ENCODE data around the gene LRP1B. TPM values are rescaled to one million over a fixed set of nuclear protein-coding genes. Genes with fewer than 3 reads are reported as not detected.

LRP1B gene
- total and polyA plus RNA-seq, 2 of the 8 experiments (the other 6 are each of a cell fraction or from before 2014, with no cell fraction given) = 0.03 TPM; not detected in 1

DNA sequence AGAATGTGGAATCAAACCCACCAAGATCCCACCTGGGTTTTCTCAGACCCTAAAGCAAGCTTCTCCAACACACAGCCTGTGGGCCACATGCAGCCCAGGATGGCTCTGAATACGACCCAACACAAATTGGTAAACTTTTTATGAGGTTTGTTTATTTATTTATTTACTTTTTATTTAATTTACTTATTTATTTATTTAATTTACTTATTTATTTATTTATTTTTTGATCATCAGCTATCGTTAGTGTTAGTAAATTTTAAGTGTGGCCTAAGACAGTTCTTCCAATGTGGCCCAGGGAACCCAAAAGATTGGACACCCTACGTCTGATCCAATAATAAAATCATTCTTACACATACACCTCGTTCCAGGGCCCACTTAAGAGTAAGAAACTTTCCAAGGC, 1451.1 kb downstream of the LRP1B start:
- CTCF ChIA-PET (ENCODE audit: partially characterized antibody) = interaction anchor here (2.2 kb wide), 1 partner anchor 184 kb away, joined by 8 read pairs; no protein-coding TSS in a partner anchor
- TF ChIP-seq TCF12 (IDR thresholded peaks at IDR 0.05; ENCODE audit: low read depth, low read length) (no peak), KDM5A (IDR thresholded peaks at IDR 0.05; ENCODE audit: low read length) (no peak), GTF2F1 (IDR thresholded peaks at IDR 0.05; ENCODE audit: borderline replicate concordance, low read depth, low read length) (no peak), CBX8 (IDR thresholded peaks at IDR 0.05; ENCODE audit: borderline replicate concordance, low read depth, low read length) (no peak), RXRA (IDR thresholded peaks at IDR 0.05; ENCODE audit: insufficient read depth, low read depth, low read length) (no peak), ASH2L (IDR thresholded peaks at IDR 0.05; ENCODE audit: low read length) (no peak), KDM4A (IDR thresholded peaks at IDR 0.05; ENCODE audit: low read depth, low read length, severe bottlenecking) (no peak), MAFK (IDR thresholded peaks at IDR 0.05; ENCODE audit: low read depth, low read length) (no peak), ZNF274 (IDR thresholded peaks at IDR 0.05; ENCODE audit: borderline replicate concordance, extremely low read depth, low read length) (no peak), EP300 (IDR thresholded peaks at IDR 0.05; ENCODE audit: borderline replicate concordance in 1 of 2, low read depth in 2 of 2, low read length in 2 of 2) (no peak), NANOG (IDR thresholded peaks at IDR 0.05; ENCODE audit: insufficient read depth, low read depth, low read length, poor library complexity, severe bottlenecking) (no peak)
- TF ChIP-seq, protein P1, sequence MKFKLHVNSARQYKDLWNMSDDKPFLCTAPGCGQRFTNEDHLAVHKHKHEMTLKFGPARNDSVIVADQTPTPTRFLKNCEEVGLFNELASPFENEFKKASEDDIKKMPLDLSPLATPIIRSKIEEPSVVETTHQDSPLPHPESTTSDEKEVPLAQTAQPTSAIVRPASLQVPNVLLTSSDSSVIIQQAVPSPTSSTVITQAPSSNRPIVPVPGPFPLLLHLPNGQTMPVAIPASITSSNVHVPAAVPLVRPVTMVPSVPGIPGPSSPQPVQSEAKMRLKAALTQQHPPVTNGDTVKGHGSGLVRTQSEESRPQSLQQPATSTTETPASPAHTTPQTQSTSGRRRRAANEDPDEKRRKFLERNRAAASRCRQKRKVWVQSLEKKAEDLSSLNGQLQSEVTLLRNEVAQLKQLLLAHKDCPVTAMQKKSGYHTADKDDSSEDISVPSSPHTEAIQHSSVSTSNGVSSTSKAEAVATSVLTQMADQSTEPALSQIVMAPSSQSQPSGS (IDR thresholded peaks at IDR 0.05; ENCODE audit: low read length) = no peak

More for the DNA sequence above, 1451.1 kb downstream of the LRP1B start:
- Histone ChIP-seq H3K9me3 (ENCODE audit: insufficient read depth in 2 of 2, low read depth in 1 of 2, low read length in 1 of 2) (no peaks in the 10 kb centered on the region), H3K36me3 (ENCODE audit: control insufficient read depth in 2 of 4, insufficient read depth in 4 of 4, low read length in 3 of 4) (no peaks in the 10 kb centered on the region), H2BK12ac (ENCODE audit: low read depth, low read length) (no peak overlapping the region), H3K18ac (ENCODE audit: extremely low read depth, low read length) (no peak overlapping the region), H3K23ac (ENCODE audit: insufficient read length) (no peak overlapping the region), H3K4me1 (replicated peaks in 1 of 4; ENCODE audit: control insufficient read depth in 3 of 4, insufficient read depth in 4 of 4, low read length in 3 of 4) (no peaks in the 10 kb centered on the region), H3K4me2 (ENCODE audit: insufficient read depth in 1 of 2, low read depth in 2 of 2, low read length in 2 of 2) (no peak overlapping the region), H2BK120ac (replicated peaks; ENCODE audit: low read depth, low read length) (no peak overlapping the region), H3K23me2 (ENCODE audit: low read depth, low read length) (no peaks in the 10 kb centered on the region; the same call in 1 of the 2 replicates), H3K56ac (replicated peaks; ENCODE audit: insufficient read length, low read depth, low read length) (no peak overlapping the region), H2BK5ac (ENCODE audit: low read depth, low read length) (no peak overlapping the region), H4K91ac (replicated peaks; ENCODE audit: insufficient read length, low read length) (no peak overlapping the region), H4K8ac (ENCODE audit: extremely low read depth, insufficient read depth, low read length) (no peak overlapping the region), H3K79me1 (ENCODE audit: low read depth, low read length) (no peaks in the 10 kb centered on the region), H2BK15ac (ENCODE audit: low read length) (no peak overlapping the region), H3K9ac (replicated peaks in 1 of 4; ENCODE audit: extremely low read depth in 1 of 4, low read depth in 3 of 4, low read length in 3 of 4) (no peak overlapping the region), H3K27ac (ENCODE audit: low read depth, low read length) (no peak overlapping the region), H2AK5ac (ENCODE audit: low read depth, low read length) (no peak overlapping the region), H3K27me3 (replicated peaks in 1 of 4; ENCODE audit: control insufficient read depth in 3 of 4, extremely low read depth in 1 of 4, insufficient read depth in 3 of 4, low read length in 3 of 4) (no peaks in the 10 kb centered on the region), H4K5ac (ENCODE audit: insufficient read length, low read depth, low read length) (no peak overlapping the region), H3K4ac (replicated peaks; ENCODE audit: insufficient read length, low read depth, low read length) (no peak overlapping the region), H3K4me3 (ENCODE audit: extremely low read depth in 1 of 4, insufficient read depth in 2 of 4, low read depth in 3 of 4, low read length in 4 of 4) (no peak overlapping the region), H3K79me2 (ENCODE audit: control insufficient read depth in 1 of 2, insufficient read depth in 2 of 2, low read length in 2 of 2) (no peaks in the 10 kb centered on the region), H2AFZ (ENCODE audit: low read length) (0 out of 2 replicates have a peak overlapping the region, but pooled peaks have one; percentile 19), H3K14ac (ENCODE audit: insufficient read length) (no peak overlapping the region), H4K20me1 (replicated peaks in 1 of 2; ENCODE audit: control insufficient read depth in 1 of 2, insufficient read depth in 2 of 2, low read length in 2 of 2) (no peaks in the 10 kb centered on the region), H2BK20ac (ENCODE audit: low read length) (no peak overlapping the region)
- 98% methylated on average over 4 of the region's 4 CpGs; no CpG with 5 or more reads in 1 of the 2 experiments for WGBS, 2 experiments (ENCODE audit: extremely low coverage in 1 of 2, insufficient coverage in 1 of 2, insufficient read length in 1 of 2, insufficient replicate concordance in 2 of 2, low coverage in 1 of 2, low lambda C conversion rate in 2 of 2, missing lambda C conversion rate in 1 of 2)
- POLR2A ChIA-PET (ENCODE audit: partially characterized antibody) = no interaction called here
- FAIRE-seq (no peak), DNase-seq (ENCODE audit: low read depth in 1 of 2, low spot score in 2 of 2) (no peak)

All from H1 (cell line).